ENCODE results near the gene TRIM56.
A peak's percentile ranks its signal among the peaks of the same experiment; 100 is the strongest.
"Not testable (repeated sequence)": the region's sequence is repeated elsewhere in the genome, so short reads cannot be mapped to it uniquely, and the experiment has no call there.

TRIM56 gene

GRCh38 chr7:101089876-101090275 lies 4.6 kb downstream of the TRIM56 start:
- no peak for DNase-seq

GRCh38 chr7:101092266-101092905 lies 7.1 kb downstream of the TRIM56 start:
- DNase-seq = not testable (repeated sequence)

- no peak for DNase-seq
These were observed 8.6 kb downstream of the TRIM56 start for GRCh38 chr7:101093906-101094305.

GRCh38 chr7:101094376-101094775 lies 9.1 kb downstream of the TRIM56 start:
- no peak for DNase-seq

GRCh38 chr7:101094791-101095375 lies 9.6 kb downstream of the TRIM56 start:
- peak in 15 of 58 donors; percentile 1 to 48 (median 15) for DNase-seq

- DNase-seq = no peak
These were observed 11.2 kb downstream of the TRIM56 start for GRCh38 chr7:101096331-101096956.

- no peak for DNase-seq
These were observed 11.7 kb downstream of the TRIM56 start for GRCh38 chr7:101096957-101097347.

- DNase-seq = no peak
These were observed 12.3 kb downstream of the TRIM56 start for GRCh38 chr7:101097561-101097960.

- DNase-seq = peak in 57 of 58 donors; percentile 28 to 93 (median 82)
These were observed 14.9 kb downstream of the TRIM56 start for GRCh38 chr7:101099969-101100781.

GRCh38 chr7:101100858-101101847 lies 15.9 kb downstream of the TRIM56 start:
- no peak for DNase-seq

- no peak for DNase-seq
These were observed 16.7 kb downstream of the TRIM56 start for GRCh38 chr7:101102026-101102425.

GRCh38 chr7:101103701-101104100 lies 18.4 kb downstream of the TRIM56 start:
- DNase-seq = not testable (repeated sequence)

GRCh38 chr7:101104193-101104713 lies 19.0 kb downstream of the TRIM56 start:
- DNase-seq = peak in 1 of 58 donors; percentile 12

- DNase-seq = no peak
These were observed 19.5 kb downstream of the TRIM56 start for GRCh38 chr7:101104799-101105198.

- DNase-seq = not testable (repeated sequence)
These were observed 20.0 kb downstream of the TRIM56 start for GRCh38 chr7:101105248-101105647.

- DNase-seq = no peak
These were observed 21.1 kb downstream of the TRIM56 start for GRCh38 chr7:101106386-101106785.

GRCh38 chr7:101108330-101108857 lies 23.1 kb downstream of the TRIM56 start:
- DNase-seq = peak in 30 of 58 donors; percentile 2 to 52 (median 28)

GRCh38 chr7:101108961-101109360 lies 23.7 kb downstream of the TRIM56 start:
- DNase-seq = no peak

GRCh38 chr7:101109368-101109767 lies 24.1 kb downstream of the TRIM56 start:
- DNase-seq = no peak

GRCh38 chr7:101111261-101111660 lies 26.0 kb downstream of the TRIM56 start:
- no peak for DNase-seq
